Testis (tissue), 2 donors: ENCODE results near the gene NKIRAS1.

Source experiments
- POLR2A ChIP-seq: fragments of 450-650 bp; IDR thresholded peaks from one replicate; pipeline ENCODE4 v1.6.1; 2017; ENCODE audit warnings: antibody characterized with exemption, mild to moderate bottlenecking, moderate library complexity
- TF ChIP-seq, protein P1 (sequence below), 3 experiments: fragments of 450-650 bp in 2 of 3; fragments of 200-600 bp in 1 of 3; sonication (generic) in 1 of 3; IDR thresholded peaks; one replicate each; pipeline ENCODE4 v1.5.1; 2016 to 2019; ENCODE audit warnings: antibody characterized with exemption in 3 of 3, mild to moderate bottlenecking in 2 of 3, moderate library complexity in 1 of 3

DNA sequence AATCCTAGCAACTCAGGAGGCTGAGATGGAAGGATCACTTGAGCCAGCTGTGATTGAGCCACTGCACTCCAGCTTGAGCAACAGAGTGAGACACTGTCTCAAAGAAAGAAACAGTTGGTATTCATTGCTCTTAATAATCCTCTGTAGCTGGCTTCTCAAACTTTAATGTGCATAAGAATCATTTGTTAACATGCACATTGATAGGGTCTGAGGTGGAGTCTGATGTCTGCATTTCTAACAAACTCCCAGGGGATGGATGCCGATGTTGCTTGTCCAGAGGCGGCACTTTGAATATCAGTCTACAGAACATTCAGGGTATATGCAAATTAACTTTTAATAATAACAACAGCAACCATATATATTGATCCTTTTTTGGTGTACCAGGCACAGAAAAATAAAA is 39.9 kb downstream of the NKIRAS1 start:
- TF ChIP-seq POLR2A = no peak
- TF ChIP-seq, protein P1, sequence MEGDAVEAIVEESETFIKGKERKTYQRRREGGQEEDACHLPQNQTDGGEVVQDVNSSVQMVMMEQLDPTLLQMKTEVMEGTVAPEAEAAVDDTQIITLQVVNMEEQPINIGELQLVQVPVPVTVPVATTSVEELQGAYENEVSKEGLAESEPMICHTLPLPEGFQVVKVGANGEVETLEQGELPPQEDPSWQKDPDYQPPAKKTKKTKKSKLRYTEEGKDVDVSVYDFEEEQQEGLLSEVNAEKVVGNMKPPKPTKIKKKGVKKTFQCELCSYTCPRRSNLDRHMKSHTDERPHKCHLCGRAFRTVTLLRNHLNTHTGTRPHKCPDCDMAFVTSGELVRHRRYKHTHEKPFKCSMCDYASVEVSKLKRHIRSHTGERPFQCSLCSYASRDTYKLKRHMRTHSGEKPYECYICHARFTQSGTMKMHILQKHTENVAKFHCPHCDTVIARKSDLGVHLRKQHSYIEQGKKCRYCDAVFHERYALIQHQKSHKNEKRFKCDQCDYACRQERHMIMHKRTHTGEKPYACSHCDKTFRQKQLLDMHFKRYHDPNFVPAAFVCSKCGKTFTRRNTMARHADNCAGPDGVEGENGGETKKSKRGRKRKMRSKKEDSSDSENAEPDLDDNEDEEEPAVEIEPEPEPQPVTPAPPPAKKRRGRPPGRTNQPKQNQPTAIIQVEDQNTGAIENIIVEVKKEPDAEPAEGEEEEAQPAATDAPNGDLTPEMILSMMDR (IDR thresholded peaks at IDR 0.05) = no peak
